Stimulated activated CD4-positive, alpha-beta T cell treated with anti-CD3 and anti-CD28 coated beads, Interleukin-1b, Interleukin-23, amount 100 ng/mL, for 48 hours (primary cell): ENCODE measurements around the gene CYP27B1.

Experiments used
- DNase-seq: peaks from one replicate; pipeline ENCODE4 v3.0.0-alpha.2; 2020

CYP27B1 gene

GRCh38 chr12:57765003-57765697, 1.7 kb downstream of the CYP27B1 start:
- DNase-seq: peak; percentile 68

- DNase-seq: peak; percentile 49
These were observed 2.2 kb downstream of the CYP27B1 start for GRCh38 chr12:57764662-57765002.

- no peak for DNase-seq
These were observed 2.8 kb downstream of the CYP27B1 start for GRCh38 chr12:57763881-57764661.

- DNase-seq: no peak
These were observed 4.4 kb downstream of the CYP27B1 start for GRCh38 chr12:57762463-57762862.

- no peak for DNase-seq
These were observed 5.4 kb downstream of the CYP27B1 start for GRCh38 chr12:57761391-57761998.

- no peak for DNase-seq
These were observed 6.4 kb downstream of the CYP27B1 start for GRCh38 chr12:57760347-57760982.

- DNase-seq: no peak
These were observed 7.4 kb downstream of the CYP27B1 start for GRCh38 chr12:57759360-57759980.

- no peak for DNase-seq
These were observed 8.1 kb downstream of the CYP27B1 start for GRCh38 chr12:57758552-57759359.

- DNase-seq: no peak
These were observed 9.1 kb downstream of the CYP27B1 start for GRCh38 chr12:57757771-57758170.

- DNase-seq: peak; percentile 73
These were observed 10.2 kb downstream of the CYP27B1 start for GRCh38 chr12:57756406-57757341.

- no peak for DNase-seq
These were observed 11.2 kb downstream of the CYP27B1 start for GRCh38 chr12:57755454-57756372.

- DNase-seq: no peak
These were observed 11.8 kb downstream of the CYP27B1 start for GRCh38 chr12:57755194-57755453.

GRCh38 chr12:57754411-57755193, 12.3 kb downstream of the CYP27B1 start, which contains the start of gene MARCHF9:
Gene MARCHF9 (plus strand): TSS chr12:57755103. CDS start chr12:57755529, 426 bp downstream.
- DNase-seq: peak; percentile 87

GRCh38 chr12:57753756-57754337, 13.0 kb downstream of the CYP27B1 start:
- no peak for DNase-seq

GRCh38 chr12:57752668-57753000, 14.2 kb downstream of the CYP27B1 start:
- DNase-seq: no peak

GRCh38 chr12:57751788-57752667, 14.8 kb downstream of the CYP27B1 start, which contains the start of gene CDK4:
Gene CDK4 (minus strand): TSS chr12:57752310. CDS start chr12:57751717, 593 bp downstream.
- DNase-seq: peak; percentile 100

- no peak for DNase-seq
These were observed 15.5 kb downstream of the CYP27B1 start for GRCh38 chr12:57751432-57751787.
